NCI-H1105 treated with DMSO at 0.1 percent for 48 hours (cell line): ENCODE data around the gene FNDC10.
A peak's percentile ranks its signal among the peaks of the same experiment; 100 is the strongest.
"Not testable (repeated sequence)": the region's sequence is repeated elsewhere in the genome, so short reads cannot be mapped to it uniquely, and the experiment has no call there.

ENCODE experiments used
- DNase-seq: peaks from one replicate; lab custom pipeline; 2025; lab: John Stamatoyannopoulos, UW

Gene FNDC10

DNA sequence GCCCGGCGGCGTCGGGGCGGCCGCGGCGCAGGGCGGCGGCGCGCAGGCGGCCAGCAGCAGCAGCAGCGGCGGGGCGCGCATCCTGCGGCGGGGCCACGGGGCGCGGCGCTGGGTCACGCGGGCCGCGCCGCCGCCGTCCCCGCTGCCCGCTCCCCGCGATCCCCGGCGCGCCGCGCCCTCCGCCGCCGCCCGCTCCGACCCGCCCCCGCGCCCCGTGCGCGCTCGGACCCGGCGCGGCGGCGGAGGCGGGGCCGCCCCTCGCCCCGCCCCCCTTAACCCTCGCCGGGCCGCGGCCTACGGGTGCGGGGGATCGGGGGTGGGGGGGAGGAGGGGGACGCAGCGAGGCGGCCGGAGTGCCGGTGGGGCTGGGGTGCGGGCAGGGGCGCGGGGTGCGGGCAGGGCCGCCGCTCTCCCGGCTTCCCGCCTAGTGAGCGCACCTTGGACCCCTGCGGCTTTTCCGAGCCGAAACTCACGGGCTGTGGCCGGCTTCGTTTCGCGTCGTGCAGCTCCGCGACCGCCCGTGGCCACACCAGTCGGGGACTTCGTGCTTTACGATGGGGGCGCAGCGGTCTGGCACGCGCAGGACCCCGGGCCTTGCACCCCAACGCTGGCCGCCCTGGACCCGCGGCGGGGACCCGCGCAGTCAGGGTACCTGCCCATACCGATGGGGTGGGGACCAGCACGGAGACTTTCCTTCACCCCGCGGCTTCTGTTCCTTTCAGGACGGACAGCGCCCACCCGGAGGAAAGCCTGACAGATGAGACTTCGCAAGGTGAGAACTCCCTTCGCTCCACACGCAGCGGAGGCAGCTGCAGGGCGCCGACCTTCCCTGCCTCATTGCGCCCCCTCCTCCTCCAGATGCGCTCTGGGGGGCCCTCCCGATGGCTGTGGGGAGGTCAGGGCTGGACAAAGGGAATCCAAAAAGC lies at the start of gene FNDC10:
FNDC10 (minus strand) TSS at position 201 of the 926 bp plus-strand sequence; CDS start at position 81, 120 bp downstream.
- DNase-seq = no peak

DNA sequence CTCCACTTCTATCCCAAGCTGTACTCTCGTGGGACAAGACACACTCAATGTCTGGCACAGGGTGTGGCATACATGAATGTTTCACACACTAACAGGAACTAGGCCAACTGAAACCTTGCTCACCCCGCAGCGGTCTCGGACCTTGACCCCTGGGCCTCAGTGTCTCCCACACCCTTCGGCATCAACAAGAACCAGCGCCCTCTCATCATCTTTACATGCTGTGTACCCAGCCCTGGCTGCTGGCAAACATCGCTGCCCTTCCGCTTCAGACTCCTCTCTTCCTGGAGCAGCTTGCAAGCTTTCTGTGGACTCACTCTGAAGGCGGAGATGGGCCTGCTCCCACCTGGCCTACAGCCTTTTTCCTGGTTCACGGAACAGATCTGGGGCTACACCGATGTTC lies 48.3 kb upstream of the FNDC10 start:
- DNase-seq = not testable (repeated sequence)

DNA sequence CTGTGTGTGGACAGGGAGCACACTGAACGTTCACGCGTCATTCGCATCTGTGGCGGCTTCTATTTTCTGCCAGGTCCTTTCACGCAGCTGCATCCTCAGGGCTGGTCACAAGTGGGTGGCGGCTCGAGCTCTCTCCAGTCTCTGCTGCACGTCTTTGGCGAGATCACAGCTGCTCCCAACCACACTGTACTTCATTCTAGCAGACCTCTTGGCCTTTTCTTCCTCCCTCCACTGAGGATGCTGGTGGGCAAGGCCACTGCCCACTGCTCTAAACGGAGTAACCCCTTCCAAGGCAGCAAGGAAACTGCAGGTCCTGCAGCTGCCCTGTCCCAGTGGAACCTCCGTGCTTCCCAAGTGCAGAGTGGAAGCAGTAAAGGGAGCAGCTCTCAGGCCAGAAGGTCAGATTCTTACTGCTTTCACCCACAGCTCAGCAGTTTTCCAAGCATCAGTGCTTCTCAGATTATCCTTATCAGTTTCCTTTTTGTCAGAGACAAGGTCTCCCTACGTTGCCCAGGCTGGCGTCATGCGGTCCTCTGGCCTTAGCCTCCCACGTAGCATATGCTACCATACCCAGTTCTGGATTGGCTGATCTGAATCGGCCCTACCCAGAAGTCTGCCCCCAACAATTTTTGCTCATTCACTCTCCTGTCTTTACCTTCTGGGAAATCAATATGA lies 47.8 kb upstream of the FNDC10 start:
- not testable (repeated sequence) for DNase-seq

DNA sequence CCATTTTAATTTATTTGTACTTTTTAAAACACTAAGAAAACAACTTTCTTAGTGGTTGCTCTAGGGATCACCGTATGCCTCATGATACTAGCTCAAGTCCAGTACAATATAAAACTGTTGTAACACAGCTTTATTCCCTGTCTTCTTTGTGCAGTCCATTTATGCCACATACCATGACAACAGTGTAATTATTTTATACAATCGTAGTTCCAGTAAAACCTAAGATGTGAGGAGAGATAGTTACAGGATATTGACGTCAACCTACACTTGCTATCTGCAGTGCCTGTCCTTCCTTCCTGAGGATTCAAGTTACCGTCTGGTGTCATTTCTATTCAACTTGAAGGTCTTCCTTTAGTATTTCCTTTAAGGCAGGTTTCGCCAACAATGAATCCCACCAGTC lies 46.4 kb upstream of the FNDC10 start:
- DNase-seq = not testable (repeated sequence)

DNA sequence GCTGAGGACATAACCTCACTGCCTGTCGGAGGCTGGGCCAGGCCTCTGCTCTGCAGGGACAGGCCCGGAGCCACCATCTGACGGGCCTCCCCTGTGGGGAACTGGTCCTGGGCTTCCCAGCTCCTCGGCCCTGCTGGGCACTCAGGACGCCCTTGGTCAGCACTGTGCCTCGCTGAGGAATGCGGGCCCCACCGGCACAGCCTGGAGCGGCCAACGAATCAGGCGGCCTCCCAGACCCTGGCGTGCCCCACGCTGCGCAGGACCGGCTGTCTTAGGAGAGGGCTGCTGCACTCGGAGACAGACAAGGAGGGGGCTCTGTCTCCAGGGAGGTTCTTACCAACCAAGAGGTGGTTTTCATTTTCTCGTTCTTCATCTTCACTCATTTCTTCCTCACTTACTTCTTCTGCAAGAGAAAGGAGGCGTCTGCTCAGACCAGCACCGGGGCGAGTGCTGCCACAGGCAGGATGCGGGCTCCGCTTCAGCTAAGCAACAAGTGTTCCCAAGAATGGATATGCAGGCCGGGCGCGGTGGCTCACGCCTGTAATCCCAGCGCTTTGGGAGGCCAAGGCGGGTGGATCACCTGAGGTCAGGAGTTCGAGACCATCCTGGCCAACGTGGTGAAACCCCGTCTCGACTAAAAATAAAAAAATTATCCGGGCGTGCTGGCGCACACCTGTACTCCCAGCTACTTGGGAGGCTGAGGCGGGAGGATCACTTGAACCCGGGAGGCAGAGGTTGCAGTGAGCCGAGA lies 41.0 kb upstream of the FNDC10 start:
- not testable (repeated sequence) for DNase-seq

DNA sequence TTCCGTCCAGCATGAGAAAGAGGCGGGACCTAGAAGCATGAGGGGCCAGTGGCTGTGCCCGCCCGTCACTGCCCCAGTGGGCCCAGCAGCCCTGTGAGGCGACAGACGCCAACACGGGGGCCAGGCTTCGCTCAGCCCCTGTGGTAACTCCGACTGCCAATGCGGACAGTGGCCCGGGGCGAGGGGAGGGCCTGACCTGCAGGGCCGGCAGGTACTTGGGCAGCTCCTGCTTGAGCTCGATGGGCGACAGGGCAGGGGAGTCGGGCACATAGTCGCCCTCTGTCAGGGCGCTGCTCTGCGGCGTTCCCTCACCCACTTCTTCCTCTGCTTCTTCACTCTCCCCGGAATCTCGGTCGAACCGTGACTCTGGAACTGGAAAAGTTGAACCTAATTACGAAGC lies 40.1 kb upstream of the FNDC10 start:
- not testable (repeated sequence) for DNase-seq

DNA sequence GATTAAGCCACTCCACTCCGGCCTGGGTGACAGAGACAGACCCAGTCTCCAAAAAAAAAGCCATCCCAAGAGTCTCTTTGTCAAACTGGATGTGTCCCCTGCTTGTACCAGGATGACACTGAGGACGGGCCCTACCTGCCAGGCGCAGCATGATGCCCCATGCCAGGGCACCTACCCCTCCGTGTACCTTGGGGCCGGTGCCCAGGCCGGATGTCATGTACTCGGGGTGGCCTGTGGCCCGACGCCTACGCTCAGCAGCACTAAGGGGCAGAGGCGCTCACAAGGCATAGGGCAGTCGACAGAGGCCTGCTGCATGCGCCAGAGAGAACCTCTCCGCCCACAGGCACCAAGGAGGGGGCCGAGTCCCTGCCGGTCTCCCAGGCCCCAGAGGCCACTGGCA lies 39.4 kb upstream of the FNDC10 start:
- not testable (repeated sequence) for DNase-seq

DNA sequence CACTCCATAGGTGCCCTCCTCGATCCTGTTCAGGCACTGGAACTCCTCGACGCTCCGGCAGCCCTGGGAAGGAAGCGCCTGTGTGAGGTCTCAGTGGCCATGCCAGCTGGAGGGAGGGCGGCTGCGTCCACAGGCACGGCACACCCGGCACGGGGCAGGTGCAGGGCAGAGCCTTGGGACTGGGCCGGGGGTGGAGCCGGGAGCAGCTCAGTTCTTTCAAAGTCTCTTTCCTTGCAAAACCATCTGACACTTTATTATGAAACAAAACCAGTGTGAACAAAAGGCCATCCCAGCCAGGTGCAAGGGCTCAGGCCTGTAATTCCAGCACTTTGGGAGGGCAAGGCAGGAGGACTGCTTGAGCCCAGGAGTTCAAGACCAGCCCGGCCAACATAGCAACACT lies 38.6 kb upstream of the FNDC10 start:
- DNase-seq = not testable (repeated sequence)

DNA sequence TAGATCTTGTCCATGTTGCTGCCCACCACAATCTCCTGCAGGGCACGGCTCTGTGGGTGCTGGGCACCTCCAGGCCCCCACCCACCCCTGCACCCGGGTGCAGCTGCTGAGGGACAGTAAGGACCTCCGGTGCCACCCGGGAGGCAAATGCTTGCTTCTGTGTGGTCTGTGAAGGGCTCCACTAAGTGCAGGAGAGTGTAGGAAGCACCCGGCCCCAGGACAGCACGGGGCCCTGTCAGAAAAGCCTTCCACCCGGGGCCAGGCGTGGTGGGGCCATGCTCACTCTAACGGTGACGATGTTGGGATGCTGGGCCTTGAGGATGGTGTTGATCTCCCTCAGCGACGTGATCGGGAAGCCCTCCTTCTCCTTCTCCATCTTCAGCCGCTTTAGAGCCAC lies 37.5 kb upstream of the FNDC10 start:
- not testable (repeated sequence) for DNase-seq

DNA sequence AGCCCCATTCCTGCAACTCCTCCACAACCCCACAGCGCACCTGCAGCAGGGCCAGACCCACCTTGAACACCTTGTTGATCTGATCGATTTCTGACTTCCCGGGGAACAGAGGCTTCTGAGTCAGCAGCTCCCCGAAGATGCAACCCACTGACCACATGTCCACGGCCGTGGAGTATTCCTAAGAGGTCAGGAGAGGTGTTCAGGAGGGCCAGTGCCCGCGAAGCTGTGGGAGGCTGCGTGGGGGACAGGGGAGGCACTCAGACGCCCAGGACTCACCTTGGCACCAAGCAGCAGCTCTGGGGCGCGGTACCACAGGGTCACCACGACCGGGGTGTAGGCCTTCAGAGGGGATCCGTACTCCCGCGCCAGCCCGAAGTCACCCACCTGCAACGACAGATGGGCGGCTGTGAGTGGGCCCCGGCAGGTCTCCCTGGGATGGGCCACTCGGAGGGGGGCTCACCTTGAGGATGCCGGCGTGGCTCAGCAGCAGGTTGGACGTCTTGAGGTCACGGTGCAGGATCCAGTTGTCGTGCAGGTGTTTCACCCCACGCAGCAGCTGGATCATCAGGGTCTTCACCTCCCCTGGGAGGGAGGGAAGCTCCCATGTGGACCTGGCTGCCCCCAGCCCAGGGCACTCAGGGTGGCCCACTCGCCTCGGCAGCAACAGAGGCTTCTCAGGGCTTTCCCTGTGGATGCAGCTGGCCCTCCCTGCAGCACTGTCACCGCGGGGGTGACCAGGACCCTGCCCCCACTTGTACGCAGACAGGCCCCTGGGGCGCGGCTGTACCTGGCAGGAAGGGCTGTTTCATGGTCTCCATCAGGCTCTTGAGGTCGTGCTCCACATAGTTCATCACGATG lies 36.9 kb upstream of the FNDC10 start:
- not testable (repeated sequence) for DNase-seq

DNA sequence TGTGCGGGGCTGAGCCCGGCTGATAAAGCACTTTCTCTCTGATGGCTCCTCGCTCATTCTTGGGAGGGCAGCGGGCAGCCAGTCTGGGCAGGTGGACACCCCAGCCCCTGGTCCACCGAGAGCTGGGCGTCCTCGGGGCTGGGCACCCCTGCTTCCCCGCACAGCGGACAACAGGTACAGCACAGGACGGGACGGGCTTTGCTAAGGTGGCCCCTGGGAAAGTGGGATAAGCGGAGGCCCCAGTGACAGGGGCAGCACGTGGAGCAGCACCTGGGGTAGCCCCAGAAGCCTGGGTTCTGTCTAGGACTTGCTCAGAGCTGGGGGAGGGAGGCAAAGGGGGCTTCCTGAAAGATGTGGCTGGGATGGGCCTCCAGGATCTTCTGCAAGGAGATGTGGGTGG lies 34.7 kb upstream of the FNDC10 start:
- not testable (repeated sequence) for DNase-seq

DNA sequence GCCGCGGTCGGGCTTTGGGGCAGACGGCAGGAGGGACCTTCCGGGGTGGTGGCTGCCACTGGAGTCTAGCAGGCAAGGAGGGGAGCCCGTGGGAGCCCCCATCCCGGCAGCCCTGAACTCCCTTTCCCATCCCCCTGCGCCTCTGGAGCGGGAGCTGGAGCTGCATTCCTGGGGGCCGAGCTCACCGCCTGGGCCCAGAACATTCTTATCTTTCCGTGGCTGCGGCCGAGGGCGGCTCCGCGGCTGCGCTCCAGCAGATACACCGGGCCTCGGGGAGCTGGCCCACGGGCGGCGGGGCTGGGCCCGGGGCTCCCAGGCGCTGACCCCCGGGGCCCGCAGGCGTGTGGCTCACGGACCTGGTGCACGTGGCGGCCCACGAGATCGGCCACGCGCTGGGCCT lies 33.5 kb upstream of the FNDC10 start:
- DNase-seq = not testable (repeated sequence)

DNA sequence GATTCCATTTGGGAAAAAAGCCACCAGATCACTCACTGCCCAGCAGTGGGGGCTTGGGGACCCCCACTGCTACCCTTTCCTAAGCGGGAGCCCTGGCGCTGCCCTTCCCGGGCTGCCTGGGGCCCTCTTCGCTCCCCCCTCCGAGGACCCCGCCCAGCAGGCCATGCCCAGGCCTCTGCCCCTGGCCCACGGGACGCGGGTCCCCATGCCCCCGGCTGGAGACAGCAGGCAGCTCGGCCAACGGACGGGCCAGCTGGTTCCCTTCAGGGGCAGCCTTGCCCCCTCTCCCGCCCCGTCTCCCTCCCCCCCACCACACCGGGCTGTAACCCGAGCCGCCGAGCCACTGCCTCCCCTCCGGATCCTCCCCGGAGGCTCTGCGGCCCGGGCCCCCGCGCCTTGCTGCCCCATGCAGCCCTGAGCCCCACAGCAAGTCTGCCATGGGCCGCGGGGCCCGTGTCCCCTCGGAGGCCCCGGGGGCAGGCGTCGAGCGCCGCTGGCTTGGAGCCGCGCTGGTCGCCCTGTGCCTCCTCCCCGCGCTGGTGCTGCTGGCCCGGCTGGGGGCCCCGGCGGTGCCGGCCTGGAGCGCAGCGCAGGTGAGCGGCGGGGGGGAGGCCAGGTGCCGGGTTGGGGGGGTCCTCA lies 32.0 kb upstream of the FNDC10 start, which contains the start of gene MMP23B:
MMP23B (plus strand) TSS at position 392 of the 639 bp plus-strand sequence; CDS start at position 438, 46 bp downstream.
- DNase-seq = no peak

DNA sequence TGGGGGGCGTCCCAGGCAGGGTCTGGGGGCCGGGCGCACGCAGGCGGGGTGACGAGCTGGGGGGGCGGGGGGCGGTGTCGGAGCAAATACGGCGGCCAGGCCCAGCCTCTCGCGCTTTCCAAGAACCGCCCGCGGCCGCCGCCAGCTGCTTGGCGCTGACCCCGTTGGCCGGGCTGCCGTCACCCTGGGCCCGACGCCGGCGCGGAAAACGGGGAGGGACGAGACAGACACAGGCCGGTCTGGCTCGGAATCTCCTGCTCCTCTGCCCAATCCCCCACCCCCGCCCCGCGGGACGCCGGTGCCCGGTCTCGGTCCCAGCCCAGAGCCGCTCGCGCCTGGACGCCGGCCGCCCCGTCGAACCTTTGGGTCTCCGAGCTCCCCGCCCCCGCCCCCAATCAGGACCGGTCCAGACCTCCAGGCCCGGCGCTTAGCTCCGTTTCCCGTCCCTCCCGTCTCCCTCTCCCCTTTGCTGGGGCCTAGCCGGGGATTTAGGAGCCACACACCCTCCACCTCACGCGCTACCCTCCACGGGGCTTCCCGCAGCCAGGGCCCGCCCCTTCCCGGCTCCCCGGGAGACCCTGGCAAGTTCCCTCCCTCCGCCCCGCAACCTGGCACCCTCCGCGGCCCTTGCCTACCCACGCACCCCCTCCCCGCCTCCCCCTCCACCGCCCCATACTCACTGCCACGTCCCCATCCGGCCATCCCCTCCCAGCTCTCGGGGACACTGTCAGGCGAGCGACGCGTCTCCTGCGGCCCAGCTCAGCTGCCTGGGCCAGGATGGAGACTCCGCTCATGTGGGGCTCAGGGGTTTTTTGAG lies 31.2 kb upstream of the FNDC10 start:
- no peak for DNase-seq

DNA sequence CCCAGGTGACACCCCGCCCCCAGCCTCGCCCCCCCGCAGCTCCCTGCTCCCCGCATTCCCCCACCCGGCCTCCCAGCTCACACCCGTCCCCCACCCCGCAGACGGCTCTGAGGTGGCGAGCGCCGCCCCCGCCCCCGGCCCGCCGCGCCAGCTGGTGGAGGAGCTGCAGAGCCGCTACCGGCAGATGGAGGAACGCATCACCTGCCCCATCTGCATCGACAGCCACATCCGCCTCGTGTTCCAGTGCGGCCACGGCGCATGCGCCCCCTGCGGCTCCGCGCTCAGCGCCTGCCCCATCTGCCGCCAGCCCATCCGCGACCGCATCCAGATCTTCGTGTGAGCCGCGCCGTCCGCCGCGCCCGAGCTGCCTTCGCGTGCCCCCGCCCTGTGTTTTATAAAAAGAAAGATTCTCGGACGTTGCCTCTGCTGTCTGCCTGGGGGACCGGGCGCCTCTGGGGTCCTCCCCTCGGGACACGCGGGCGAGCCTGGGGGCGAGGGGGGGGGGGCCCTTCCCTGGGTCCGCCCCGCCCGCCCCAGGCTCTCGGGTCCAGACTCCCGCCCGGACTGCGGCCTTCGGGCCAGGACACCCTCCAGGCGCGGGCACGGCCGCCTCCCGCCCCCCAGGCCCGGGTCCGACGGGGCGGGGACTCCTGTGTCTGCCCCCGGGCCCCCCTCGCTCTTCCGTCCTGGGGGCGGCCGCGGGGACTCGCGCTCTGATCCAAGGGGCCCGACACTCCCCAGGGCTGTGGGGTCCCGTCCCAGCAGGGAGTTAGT lies 30.4 kb upstream of the FNDC10 start:
- peak; percentile 75 for DNase-seq

DNA sequence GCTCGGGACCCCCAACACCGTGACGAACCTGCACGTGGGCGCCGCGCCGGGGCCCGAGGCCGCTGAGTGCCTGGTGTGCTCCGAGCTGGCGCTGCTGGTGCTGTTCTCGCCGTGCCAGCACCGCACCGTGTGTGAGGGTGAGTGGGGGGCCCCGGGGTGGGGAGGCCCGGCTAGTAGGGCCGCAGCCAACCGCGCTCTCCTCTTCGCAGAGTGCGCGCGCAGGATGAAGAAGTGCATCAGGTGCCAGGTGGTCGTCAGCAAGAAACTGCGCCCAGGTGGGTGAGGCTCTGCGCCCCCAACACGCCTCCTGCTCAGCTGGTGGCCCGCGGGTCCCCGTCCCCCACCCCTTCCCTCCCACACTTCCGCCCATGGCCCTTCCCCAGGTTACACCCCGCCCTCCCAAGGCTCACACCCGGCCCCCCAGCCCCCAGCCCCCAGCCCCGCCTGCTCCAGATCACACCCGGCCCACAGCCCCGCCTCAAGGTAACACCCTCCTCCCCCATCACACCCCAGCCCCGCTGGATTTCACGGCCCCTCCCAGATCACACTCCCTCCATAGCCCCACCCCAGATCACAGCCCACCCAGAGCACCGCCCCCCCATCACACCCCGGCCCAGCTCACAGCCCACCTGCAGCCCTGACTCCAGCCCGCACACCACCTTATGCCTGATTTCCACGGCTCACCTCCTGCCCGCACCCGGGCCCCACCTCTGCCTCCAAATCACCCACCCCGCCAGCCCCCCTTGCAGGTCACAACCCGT lies 29.7 kb upstream of the FNDC10 start:
- no peak for DNase-seq

DNA sequence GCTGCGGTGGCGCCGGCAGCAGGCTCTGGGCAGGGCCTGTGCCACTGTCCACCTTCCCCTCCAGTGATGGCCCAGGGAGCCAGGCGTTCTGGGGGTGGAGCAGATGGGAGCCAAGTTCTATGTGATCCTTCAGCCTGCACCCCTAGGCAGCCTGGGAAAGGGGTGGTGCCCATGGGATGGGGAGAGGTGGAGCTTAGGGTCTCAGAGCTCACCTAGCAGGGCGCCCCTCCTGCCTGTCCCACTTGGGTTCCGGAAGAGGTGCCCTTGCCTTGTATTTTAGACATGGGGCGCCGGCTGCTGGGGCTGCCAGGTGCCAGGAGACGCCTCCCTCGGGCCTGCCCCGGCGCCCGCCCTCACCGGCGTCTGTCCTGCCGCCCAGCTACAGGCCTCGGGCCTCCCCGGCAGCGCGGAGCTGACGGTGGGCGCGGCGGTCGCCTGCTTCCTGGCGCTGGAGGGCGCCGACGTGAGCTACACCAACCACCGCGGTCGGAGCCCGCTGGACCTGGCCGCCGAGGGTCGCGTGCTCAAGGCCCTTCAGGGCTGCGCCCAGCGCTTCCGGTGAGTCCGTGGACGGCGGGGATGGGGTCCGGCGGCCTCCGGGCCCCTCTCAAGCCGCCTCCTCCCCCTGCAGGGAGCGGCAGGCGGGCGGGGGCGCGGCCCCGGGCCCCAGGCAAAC lies 29.0 kb upstream of the FNDC10 start:
- DNase-seq = no peak
